ENCODE data around the gene GPR132. TPM values are rescaled to one million over a fixed set of nuclear protein-coding genes. Genes with fewer than 3 reads are reported as not detected.
A peak's percentile ranks its signal among the peaks of the same experiment; 100 is the strongest.

GPR132 gene
- total and polyA plus RNA-seq, 2 of the 13 experiments (the other 11 are each of a cell fraction or from before 2014, with no cell fraction given): not detected

- TF ChIP-seq ZNF609 (CRISPR knock-in tag; IDR thresholded peaks at IDR 0.05; ENCODE audit: borderline replicate concordance) (no peak), HNRNPUL1 (IDR thresholded peaks at IDR 0.05; ENCODE audit: low read depth, low read length) (no peak), TFE3 (CRISPR knock-in tag; IDR thresholded peaks at IDR 0.05) (no peak; the same call in 1 of the 2 replicates), ZNF264 (CRISPR knock-in tag; IDR thresholded peaks at IDR 0.05) (no peak), ZNF234 (CRISPR knock-in tag; conservative IDR thresholded peaks at IDR 0.05) (no peak), SMYD3 (CRISPR knock-in tag; IDR thresholded peaks at IDR 0.05) (no peak), TBL1XR1 (IDR thresholded peaks at IDR 0.05; ENCODE audit: borderline replicate concordance, low read length, partially characterized antibody) (no peak), HDAC2 (CRISPR knock-in tag; IDR thresholded peaks at IDR 0.05) (no peak), ZNF501 (CRISPR knock-in tag; IDR thresholded peaks at IDR 0.05) (no peak; the same call in 1 of the 2 replicates), ZNF879 (CRISPR knock-in tag; IDR thresholded peaks at IDR 0.05) (no peak), DMTF1 (CRISPR knock-in tag; IDR thresholded peaks at IDR 0.05) (no peak), PITX1 (CRISPR knock-in tag; IDR thresholded peaks at IDR 0.05) (no peak), SRF (IDR thresholded peaks at IDR 0.05; ENCODE audit: low read depth, low read length) (no peak), ZNF10 (CRISPR knock-in tag; IDR thresholded peaks at IDR 0.05; ENCODE audit: borderline replicate concordance, low read depth) (no peak), MIER3 (CRISPR knock-in tag; IDR thresholded peaks at IDR 0.05; ENCODE audit: borderline replicate concordance) (no peak; the same call in 1 of the 2 replicates), CREM (IDR thresholded peaks at IDR 0.05) (no peak), CREM (CRISPR knock-in tag; IDR thresholded peaks at IDR 0.05) (no peak), KDM6A (CRISPR knock-in tag; IDR thresholded peaks at IDR 0.05; ENCODE audit: low read depth) (no peak), CAMTA2 (CRISPR knock-in tag; IDR thresholded peaks at IDR 0.05; ENCODE audit: borderline replicate concordance) (no peak), HIVEP1 (CRISPR knock-in tag; IDR thresholded peaks at IDR 0.05) (peak; percentile 56; the same call in 1 of the 2 replicates), KLF11 (CRISPR knock-in tag; IDR thresholded peaks at IDR 0.05) (no peak)
These were observed 43.5 kb downstream of the GPR132 start (continued) for GRCh38 chr14:105021656-105022275.

Measured in HepG2 (cell line).